H54 (cell line): ENCODE data around the gene HDAC1.
"Not testable (repeated sequence)": the region's sequence is repeated elsewhere in the genome, so short reads cannot be mapped to it uniquely, and the experiment has no call there.

Experiments
- DNase-seq: peaks from one replicate; pipeline ENCODE4 v3.0.0; 2011; ENCODE audit warnings: low spot score, mixed read lengths; ENCODE audit not compliant: insufficient read length
- FAIRE-seq: peaks from 3 replicates; lab custom pipeline; 2011; peaks lifted over from hg19 to GRCh38; lab: Jason Lieb, UNC
- POLR2A ChIP-seq: IDR thresholded peaks from 2 replicates; pipeline ENCODE4 v1.6.1; 2011; ENCODE audit warnings: low read depth, mild to moderate bottlenecking, low read length

Gene HDAC1

DNA sequence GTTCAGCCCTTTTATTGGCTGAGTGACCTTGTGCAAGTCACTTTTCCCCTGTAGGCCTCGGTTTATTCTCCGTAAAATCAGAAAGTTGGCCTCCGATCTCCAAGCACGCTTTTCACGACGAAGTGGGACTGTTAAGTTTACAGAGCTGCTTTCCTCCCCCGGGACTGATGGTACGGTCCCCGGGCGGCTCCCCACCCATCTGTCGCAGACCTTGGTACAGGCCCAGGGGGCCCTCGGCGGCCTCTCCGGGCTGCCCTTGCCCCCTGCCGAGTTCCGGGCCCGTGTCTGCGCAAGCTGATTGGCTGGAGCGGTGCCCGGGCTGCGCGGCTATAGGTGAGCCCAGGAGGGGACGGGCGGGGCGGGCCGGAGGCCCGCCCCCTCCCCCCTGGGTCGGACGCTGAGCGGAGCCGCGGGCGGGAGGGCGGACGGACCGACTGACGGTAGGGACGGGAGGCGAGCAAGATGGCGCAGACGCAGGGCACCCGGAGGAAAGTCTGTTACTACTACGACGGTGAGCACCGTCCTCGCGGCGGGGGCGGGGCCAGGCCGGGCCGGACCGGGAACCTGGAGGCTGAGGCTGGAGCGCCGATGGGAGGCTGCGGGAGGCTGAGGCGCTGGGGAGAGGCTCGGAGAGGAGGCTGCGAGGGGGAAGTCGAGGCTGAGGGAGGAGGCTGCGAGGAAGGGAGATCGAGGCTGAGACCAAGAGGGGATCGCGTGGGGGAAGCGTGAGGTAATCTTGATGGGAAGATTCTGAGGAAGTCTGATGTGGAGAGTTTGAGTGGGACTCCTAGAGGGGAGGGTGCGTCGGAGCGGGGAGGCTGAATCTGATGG is at the start of gene HDAC1:
Gene HDAC1 (plus strand): TSS at position 376 of the 831 bp plus-strand sequence. CDS start 87 bp downstream, at position 463.
- peak; percentile 85 for TF ChIP-seq POLR2A
- DNase-seq (peak; percentile 96), FAIRE-seq (no peak)

DNA sequence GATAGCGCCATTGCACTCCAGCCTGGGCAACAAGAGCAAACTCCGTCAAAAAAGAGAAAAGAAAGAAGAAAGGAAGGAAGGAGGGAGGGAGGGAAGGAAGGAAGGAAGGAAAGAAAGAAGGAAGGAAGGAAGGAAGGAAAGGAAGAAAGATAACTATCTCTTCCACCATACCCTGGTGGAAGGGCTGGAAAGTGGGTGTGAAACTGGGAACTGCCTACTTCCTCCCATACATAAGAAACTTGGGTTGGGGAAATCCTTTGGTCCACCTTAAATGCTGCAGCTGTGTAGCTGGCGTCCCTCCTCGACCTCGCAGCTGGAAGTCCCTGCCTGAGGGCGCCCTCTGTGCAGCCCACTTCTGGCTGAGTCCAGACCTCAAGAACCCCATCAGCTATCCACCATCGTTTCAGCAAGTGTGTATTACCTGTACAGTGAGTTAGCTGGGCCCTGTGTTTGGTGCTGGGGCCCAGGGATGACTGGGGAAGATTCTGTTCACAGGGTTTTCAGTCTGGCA is 49.5 kb upstream of the HDAC1 start:
- DNase-seq (no peak), FAIRE-seq (no peak)
- TF ChIP-seq POLR2A, result no peak

DNA sequence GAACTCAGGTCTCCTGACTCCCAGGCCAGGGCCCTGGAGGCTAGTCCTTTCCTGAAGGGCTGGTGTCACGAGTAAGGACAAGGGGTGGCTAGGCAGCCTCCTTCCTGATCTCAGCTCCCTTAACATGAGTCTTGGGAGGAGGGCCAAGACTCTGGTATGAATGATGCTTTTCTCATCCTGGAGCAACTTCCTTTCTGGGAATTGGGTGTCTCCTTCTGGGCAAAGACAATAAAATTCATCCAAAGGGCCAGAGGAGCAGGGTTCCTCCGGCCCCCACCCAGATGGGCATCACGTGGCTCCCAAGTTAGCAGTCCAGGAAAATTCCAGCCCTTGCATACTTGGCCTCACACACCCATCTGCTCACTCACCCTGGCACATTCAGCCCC is 45.0 kb upstream of the HDAC1 start, which contains the start of gene FAM167B:
Gene FAM167B (plus strand): TSS at position 335 of the 386 bp plus-strand sequence. CDS start 200 bp downstream, outside the sequence.
- DNase-seq (no peak), FAIRE-seq (no peak)
- TF ChIP-seq POLR2A, result no peak

DNA sequence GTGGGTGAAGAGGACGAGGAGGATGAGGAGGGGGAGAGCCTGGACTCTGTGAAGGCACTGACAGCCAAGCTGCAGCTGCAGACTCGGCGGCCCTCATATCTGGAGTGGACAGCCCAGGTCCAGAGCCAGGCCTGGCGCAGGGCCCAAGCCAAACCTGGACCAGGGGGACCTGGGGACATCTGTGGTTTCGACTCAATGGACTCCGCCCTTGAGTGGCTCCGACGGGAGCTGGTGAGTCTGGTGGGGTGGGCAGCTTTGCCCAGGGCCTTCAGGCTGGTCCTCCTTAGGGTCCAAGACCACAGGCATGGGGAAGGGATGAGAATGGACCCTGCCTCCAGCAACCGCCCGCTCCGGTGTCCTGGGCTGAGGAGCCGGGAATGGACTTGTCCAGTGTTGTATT is 44.4 kb upstream of the HDAC1 start:
- FAIRE-seq (no peak), DNase-seq (no peak)
- no peak for TF ChIP-seq POLR2A

DNA sequence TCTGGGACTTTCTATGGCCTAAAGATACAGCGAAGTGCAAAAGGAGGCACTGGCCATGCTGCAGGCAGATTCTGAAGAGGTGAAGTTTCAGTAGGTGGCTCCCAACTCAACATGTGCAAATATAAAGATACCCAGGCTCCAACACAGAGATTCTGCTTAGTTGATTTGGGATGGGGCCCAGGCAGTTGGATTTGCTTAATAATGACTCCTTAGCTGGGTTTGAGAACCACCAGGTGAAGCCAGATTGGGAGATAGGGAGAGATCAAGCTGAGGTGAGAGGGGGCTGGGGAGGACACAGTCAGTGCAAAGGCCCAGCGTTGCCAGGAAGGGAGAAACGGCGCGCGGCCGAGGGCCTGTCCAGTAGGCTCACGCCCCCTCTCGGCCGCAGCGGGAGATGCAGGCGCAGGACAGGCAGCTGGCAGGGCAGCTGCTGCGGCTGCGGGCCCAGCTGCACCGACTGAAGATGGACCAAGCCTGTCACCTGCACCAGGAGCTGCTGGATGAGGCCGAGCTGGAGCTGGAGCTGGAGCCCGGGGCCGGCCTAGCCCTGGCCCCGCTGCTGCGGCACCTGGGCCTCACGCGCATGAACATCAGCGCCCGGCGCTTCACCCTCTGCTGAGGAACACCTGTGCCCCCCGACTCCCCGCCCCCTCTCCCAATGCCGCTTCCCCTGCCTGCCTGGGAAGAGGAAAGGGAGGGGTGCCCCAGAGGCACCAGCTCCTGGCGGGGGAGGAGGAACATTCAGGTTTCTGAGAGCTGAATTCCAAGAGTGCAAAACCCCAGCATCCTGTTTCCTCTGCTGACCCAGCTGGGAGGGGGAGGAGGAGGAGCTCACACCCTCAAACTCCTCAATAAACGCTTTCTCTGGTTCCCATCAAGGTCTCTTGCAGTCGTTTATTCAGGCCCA is 43.6 kb upstream of the HDAC1 start:
- FAIRE-seq (no peak), DNase-seq (no peak)
- TF ChIP-seq POLR2A, result no peak

DNA sequence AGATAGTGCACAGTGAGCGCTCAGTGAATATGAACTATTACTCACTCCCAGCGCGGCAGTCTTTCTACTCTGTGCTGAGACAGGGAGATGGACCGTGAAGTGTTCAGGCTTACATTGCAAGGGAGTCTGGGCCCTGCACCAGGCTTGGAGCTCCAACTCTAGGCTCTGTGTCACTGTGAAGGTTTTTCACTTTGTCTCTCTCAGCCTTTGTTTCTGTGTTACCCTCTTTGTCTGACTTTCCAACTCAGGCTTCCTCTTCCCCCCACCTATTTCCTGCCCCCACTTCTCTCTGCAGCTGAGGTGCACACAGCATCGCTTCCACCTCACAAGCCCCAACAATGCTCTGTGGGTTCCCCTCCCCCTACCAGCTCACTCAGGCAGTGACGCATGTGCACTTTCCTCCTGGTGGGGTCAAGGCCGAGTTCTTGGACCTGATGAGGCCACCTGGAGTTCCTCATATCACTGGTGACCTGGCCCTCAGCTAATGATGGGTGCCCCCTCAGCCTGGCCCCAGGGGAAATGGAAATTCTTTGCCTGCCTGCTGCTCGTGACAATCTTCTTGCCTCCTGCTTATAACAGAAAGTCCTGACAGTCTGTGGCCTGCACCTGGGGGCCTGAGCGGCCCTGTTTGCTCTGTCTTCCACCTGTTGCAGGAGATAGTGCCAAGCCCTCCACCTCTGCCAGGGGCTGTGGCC is 41.9 kb upstream of the HDAC1 start:
- FAIRE-seq (no peak), DNase-seq (no peak)
- no peak for TF ChIP-seq POLR2A

DNA sequence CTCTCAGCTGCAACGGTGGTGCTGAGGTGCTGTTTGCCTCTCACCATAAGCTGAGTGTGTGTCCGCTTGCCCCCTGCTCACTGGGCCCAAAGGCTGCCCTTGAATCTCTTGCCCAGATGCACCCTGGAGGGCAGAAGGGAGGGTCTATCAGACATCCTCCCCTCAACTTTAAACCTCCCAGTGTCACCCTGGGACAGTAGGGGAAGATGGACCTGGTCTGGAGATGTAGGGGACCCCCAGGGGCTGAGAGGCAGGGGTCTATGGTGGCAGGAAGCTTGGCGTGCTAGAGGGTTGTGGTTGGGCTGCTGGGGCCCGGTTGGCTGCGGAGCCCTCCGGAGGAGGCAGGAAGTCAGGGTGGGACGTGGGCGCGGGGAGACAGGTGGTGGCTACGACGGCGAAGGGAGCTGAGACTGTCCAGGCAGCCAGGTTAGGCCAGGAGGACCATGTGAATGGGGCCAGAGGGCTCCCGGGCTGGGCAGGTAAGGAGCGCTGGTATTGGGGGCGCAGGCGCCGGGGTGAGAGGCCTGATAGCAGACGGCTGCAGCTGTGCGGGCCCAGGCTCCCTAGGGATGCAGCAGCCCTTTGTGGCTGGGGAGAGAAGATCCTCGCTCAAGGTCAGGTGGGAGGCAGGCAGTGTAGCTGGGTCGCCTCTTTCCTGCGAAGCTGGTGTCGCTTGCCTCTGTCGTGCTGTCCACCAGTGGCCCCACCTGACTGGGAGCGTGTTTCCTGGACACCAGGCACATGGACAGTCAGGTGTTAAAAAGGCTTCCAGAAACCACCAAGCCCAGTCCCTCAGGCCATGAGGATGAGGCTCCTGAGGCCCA is 40.8 kb upstream of the HDAC1 start, which contains the start of gene LCK:
Gene LCK (plus strand): TSS at position 373 of the 824 bp plus-strand sequence. CDS start 23,065 bp downstream, outside the sequence.
- DNase-seq (no peak), FAIRE-seq (no peak)
- TF ChIP-seq POLR2A, result no peak

DNA sequence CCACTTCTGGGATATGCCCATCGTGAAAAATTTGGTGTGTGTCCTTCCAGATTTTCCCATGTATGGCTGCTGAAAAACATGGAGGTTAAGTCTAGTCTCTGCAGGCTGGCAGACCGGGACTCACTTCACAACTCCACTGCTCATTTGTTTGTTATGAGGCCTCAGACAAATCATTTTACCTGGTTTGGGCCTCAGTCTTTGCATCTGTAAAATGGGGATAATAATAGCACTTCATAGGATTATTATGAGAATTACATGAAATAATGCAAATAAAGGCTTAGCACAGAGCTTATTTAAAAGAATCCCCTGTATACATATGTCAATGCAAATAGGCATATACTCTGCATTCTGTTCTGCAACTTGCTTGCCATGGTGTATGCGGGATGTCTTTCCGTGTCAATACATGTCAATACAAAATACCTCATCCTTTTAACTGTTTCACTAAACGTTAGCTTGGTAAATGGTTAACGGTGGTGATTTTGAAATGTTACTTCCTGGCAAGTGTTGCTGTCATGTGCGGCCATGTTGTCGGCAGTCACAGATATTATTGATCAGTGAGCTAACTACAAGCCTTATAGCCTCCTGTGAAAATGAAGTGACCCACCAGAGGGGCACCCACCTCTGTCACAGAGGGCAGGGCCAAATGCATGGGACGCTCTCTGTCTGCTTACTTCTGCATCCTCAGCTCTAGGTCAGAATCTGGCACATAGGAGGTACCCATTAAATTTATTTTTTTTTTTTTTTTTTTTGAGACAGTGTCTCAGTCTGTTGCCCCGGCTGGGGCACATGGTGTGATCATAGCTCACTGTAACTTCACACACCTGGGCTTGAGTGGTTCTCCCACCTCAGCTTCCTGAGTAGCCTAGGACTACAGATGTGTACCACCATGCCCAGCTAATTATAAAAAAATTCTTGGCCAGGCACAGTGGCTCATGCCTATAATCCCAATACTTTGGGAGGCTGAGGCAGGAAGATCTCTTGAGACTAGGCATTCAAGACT is 36.5 kb upstream of the HDAC1 start:
- no peak for FAIRE-seq
- DNase-seq, result no peak
- no peak for TF ChIP-seq POLR2A

DNA sequence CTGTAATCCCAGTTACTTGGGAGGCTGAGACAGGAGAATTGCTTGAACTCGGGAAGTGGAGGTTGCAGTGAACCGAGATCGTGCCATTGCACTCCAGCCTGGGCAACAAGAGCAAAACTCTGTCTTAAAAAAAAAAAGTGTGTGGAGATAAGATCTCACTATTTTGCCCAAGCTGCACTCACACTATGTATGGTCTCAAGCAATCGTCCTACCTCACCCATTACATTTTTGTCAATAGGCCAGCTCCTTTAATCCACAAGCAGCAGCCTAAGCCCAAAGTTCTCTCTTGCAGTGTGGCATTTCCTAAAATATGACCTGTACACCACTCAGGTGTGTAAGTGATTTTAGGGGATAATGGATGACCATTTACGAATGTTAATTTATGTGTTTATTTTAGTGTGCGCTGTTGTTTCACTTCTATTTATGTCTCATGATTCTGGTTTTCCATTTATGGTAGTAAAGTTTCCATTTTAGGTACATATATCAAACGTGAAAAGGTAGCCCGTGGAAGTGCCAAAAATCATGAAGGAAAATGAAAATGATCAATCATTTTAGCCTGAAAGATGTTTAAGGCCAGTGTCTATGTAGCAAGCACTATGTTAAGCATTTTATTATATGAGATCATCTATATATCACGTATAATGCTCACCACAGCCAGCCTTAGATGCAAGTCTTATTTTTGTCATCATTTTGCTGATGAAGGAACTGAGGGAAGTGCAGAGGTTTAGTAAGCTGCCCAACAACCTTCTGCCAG is 35.2 kb upstream of the HDAC1 start:
- TF ChIP-seq POLR2A, result no peak
- DNase-seq (no peak), FAIRE-seq (no peak)

DNA sequence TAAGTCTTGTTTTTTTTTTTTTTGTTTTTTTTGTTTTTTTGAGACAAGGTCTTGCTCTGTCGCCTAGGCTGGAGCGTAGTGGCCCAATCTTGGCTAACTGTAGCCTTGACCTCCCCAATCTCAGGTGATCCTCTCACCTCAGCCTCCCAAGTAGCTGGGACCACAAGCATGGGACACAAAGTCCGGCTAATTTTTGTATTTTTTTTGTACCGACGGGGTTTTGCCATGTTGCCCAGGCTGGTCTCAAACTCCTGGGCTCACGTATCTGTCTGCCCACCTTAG is 34.7 kb upstream of the HDAC1 start:
- TF ChIP-seq POLR2A, result no peak
- DNase-seq (no peak), FAIRE-seq (no peak)

DNA sequence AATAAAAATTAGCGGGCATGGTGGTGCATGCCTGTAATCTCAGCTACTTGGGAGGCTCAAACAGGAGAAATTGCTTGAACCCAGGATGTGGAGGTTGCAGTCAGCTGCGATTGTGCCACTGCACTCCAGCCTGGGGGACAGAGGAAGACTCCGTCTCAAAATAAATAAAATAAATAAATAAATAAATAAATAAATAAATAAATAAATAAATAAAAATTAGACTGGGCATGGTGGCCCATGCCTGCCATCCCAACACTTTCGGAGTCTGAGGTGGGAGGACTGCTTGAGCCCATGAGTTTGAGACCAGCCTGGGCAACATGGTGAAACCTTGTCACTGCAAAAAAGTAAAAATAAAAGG is 28.7 kb upstream of the HDAC1 start:
- not testable (repeated sequence) for FAIRE-seq, DNase-seq

DNA sequence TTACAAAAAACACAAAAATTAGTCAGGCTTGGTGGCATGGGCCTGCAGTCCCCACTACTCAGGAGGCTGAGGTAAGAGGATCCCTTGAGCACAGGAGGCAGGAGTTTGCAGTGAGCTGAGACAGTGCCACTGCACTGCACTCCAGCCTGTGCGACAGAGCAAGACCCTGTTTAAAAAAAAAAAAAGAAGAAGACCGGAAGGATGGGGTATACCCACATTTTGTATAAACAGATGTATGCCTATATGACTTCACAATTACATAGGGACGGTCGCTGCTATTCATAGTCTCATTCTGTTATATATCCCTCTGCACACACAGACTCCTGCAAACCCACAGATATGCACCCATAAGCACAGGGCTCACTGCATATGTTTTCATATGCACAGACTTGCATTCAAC is 28.1 kb upstream of the HDAC1 start:
- no peak for TF ChIP-seq POLR2A
- no peak for FAIRE-seq
- DNase-seq, result no peak
